PC-3 (cell line): ENCODE measurements around the gene BRCC3. TPM values are rescaled to one million over a fixed set of nuclear protein-coding genes. Genes with fewer than 3 reads are reported as not detected.

Experiments
- ATAC-seq: fragments of 200-7000 bp; cut with Tn5 transposase; 2 replicates; pipeline ENCODE4 v1.9.1; 2020; ENCODE audit warnings: mild to moderate bottlenecking, moderate library complexity
- BruUV-seq: library from RNA; stranded (reverse); fragments of 400-500 nt; replicated peaks from 2 replicates; lab custom pipeline; 2021; lab: Mats Ljungman, UMichigan
- CTCF ChIA-PET: fragments of 300-600 bp; sonication (Branson Sonifier 250); formaldehyde crosslinking; loops from one replicate; lab custom pipeline; 2022; ENCODE audit warnings: antibody characterized with exemption; lab: Charles Lee
- POLR2A ChIA-PET: fragments of 300-600 bp; sonication (Branson Sonifier 250); formaldehyde crosslinking; loops from one replicate; lab custom pipeline; 2022; ENCODE audit warnings: antibody characterized with exemption; ENCODE audit not compliant: unreplicated experiment; lab: Charles Lee
- DNase-seq: peaks from one replicate; pipeline ENCODE4 v3.0.0-alpha.2; 2015
- H2AFZ ChIP-seq: fragments of 300-600 bp; sonication (generic); 2 replicates; pipeline ENCODE4 v1.6.0; 2016; ENCODE audit warnings: antibody characterized with exemption, low read length
- H3F3A ChIP-seq: fragments of 300-600 bp; sonication (generic); one replicate; pipeline ENCODE4 v1.6.0; 2017; ENCODE audit warnings: antibody characterized with exemption, low read length, control low read depth, mild to moderate bottlenecking; ENCODE audit not compliant: unreplicated experiment
- H3K27ac ChIP-seq: fragments of 300-600 bp; sonication (generic); 2 replicates; pipeline ENCODE4 v1.5.1; 2016; ENCODE audit warnings: mild to moderate bottlenecking, low read length
- H3K27me3 ChIP-seq: fragments of 300-600 bp; sonication (generic); 2 replicates; pipeline ENCODE4 v1.6.1; 2016; ENCODE audit warnings: low read length, mixed read lengths
- H3K36me3 ChIP-seq: fragments of 300-600 bp; sonication (generic); 2 replicates; pipeline ENCODE4 v1.6.1; 2016; ENCODE audit warnings: low read depth, mixed run types, low read length, mixed read lengths
- H3K4me1 ChIP-seq: fragments of 300-600 bp; sonication (generic); 2 replicates; pipeline ENCODE4 v1.5.1; 2016; ENCODE audit warnings: low read length; ENCODE audit not compliant: insufficient read depth
- H3K4me2 ChIP-seq: fragments of 300-600 bp; sonication (generic); 2 replicates; pipeline ENCODE4 v1.6.0; 2016; ENCODE audit warnings: low read length
- H3K4me3 ChIP-seq: fragments of 300-600 bp; sonication (generic); 2 replicates; pipeline ENCODE4 v1.5.1; 2016; ENCODE audit warnings: mild to moderate bottlenecking, low read length, mixed read lengths
- H3K79me2 ChIP-seq: fragments of 300-600 bp; sonication (generic); 2 replicates; pipeline ENCODE4 v1.6.1; 2017; ENCODE audit warnings: low read length, mixed read lengths
- H3K9ac ChIP-seq: fragments of 300-600 bp; sonication (generic); 2 replicates; pipeline ENCODE4 v1.6.0; 2016; ENCODE audit warnings: mild to moderate bottlenecking, low read length
- H3K9me2 ChIP-seq: fragments of 300-600 bp; sonication (generic); replicated peaks from 2 replicates; pipeline ENCODE4 v1.6.1; 2016; ENCODE audit warnings: mixed run types, low read length, mixed read lengths
- H3K9me3 ChIP-seq: fragments of 300-600 bp; sonication (generic); 2 replicates; pipeline ENCODE4 v1.6.1; 2016; ENCODE audit warnings: low read length, mixed read lengths
- H4K20me1 ChIP-seq: fragments of 300-600 bp; sonication (generic); 2 replicates; pipeline ENCODE4 v1.6.1; 2016; ENCODE audit warnings: low read length, mixed read lengths
- CTCF ChIP-seq: fragments of 300-600 bp; sonication (generic); conservative IDR thresholded peaks from 2 replicates; pipeline ENCODE4 v1.5.1; 2017; ENCODE audit warnings: antibody characterized with exemption, low read depth, mild to moderate bottlenecking, low read length
- EZH2 ChIP-seq: fragments of 300-600 bp; sonication (generic); IDR thresholded peaks from one replicate; pipeline ENCODE4 v1.6.1; 2017; ENCODE audit warnings: antibody characterized with exemption, mild to moderate bottlenecking, low read length; ENCODE audit not compliant: unreplicated experiment
- EZH2phosphoT487 ChIP-seq: fragments of 300-600 bp; sonication (generic); IDR thresholded peaks from 2 replicates; pipeline ENCODE4 v1.6.1; 2018; ENCODE audit warnings: mild to moderate bottlenecking, antibody characterized with exemption, low read length, borderline replicate concordance
- intact Hi-C: fragments of 100-400 bp; cut with micrococcal nuclease; formaldehyde crosslinking; loops from 2 replicates; pipeline ENCODE4 v1.9.0; 2023
- total RNA-seq: library from RNA; depleted of rRNA; stranded (reverse); fragments of >200 nt; gene quantifications from 2 replicates; pipeline ENCODE4 v1.2.3, GENCODE V29; 2014

The BRCC3 gene
- total RNA-seq, 1 experiment from 2014 or later = 19.7 TPM

- POLR2A ChIA-PET = no interaction called here
Measured at GRCh38 chrX:155048977-155049619, 22.2 kb upstream of the BRCC3 start.

GRCh38 chrX:155052738-155053498 lies 18.4 kb upstream of the BRCC3 start:
- no peaks in the 10 kb centered on the region; the same call in 1 of the 2 replicates for H3K36me3 ChIP-seq
- TF ChIP-seq CTCF (no peak), EZH2phosphoT487 (no peak), EZH2 (no peak)
- no peak overlapping the region for H3K4me3 ChIP-seq
- H4K20me1 ChIP-seq = no peaks in the 10 kb centered on the region
- H3F3A ChIP-seq = no peaks in the 10 kb centered on the region
- intact Hi-C loops = loop anchor here (10.0 kb wide), 1 partner anchor 138 kb away; no protein-coding TSS in a partner anchor
- CTCF ChIA-PET = no interaction called here
- no TSS peak for BruUV-seq
- H3K9me2 ChIP-seq = no peaks in the 10 kb centered on the region
- H3K4me1 ChIP-seq = no peaks in the 10 kb centered on the region
- H3K79me2 ChIP-seq = no peaks in the 10 kb centered on the region
- H3K4me2 ChIP-seq = no peak overlapping the region
- DNase-seq (no peak), ATAC-seq (peak; percentile 40)
- no peaks in the 10 kb centered on the region for H3K27me3 ChIP-seq
- no peak overlapping the region for H3K27ac ChIP-seq
- H2AFZ ChIP-seq = no peak overlapping the region
- H3K9ac ChIP-seq = no peak overlapping the region
- POLR2A ChIA-PET = no interaction called here
- H3K9me3 ChIP-seq = no peaks in the 10 kb centered on the region

More at GRCh38 chrX:155048977-155049619, 22.2 kb upstream of the BRCC3 start:
- Histone ChIP-seq H3F3A (no peaks in the 10 kb centered on the region), H4K20me1 (no peaks in the 10 kb centered on the region), H3K9me2 (no peaks in the 10 kb centered on the region), H3K4me1 (no peaks in the 10 kb centered on the region), H3K36me3 (no peaks in the 10 kb centered on the region), H3K9ac (no peak overlapping the region), H3K9me3 (no peaks in the 10 kb centered on the region), H3K79me2 (0 out of 2 replicates have a peak, but pooled peaks cover 2% of the 10 kb centered on the region), H3K4me2 (no peak overlapping the region), H2AFZ (no peak overlapping the region), H3K27me3 (no peaks in the 10 kb centered on the region), H3K4me3 (no peak overlapping the region), H3K27ac (no peak overlapping the region)
- BruUV-seq = no TSS peak
- DNase-seq = peak; percentile 57
- CTCF ChIA-PET = interaction anchor here (0.6 to 0.9 kb wide), 2 partner anchors 22 to 88 kb away, joined by 3 read pairs; partner anchors contain the start of gene FUNDC2
- intact Hi-C loops = no loop called here
- ATAC-seq = peak; percentile 45; the same call in 1 of the 2 replicates
- no peak for TF ChIP-seq EZH2
- TF ChIP-seq CTCF = peak; percentile 77
- TF ChIP-seq EZH2phosphoT487 = no peak

GRCh38 chrX:155053656-155054055 lies 17.7 kb upstream of the BRCC3 start:
- H2AFZ ChIP-seq = no peak overlapping the region
- H3F3A ChIP-seq = no peaks in the 10 kb centered on the region
- DNase-seq = no peak
- no peaks in the 10 kb centered on the region for H3K79me2 ChIP-seq
- TF ChIP-seq EZH2phosphoT487 (no peak), EZH2 (no peak), CTCF (no peak)
- no peak for ATAC-seq
- H3K9me2 ChIP-seq = no peaks in the 10 kb centered on the region
- ChIA-PET CTCF (no interaction called here), POLR2A (no interaction called here)
- H3K4me2 ChIP-seq = no peak overlapping the region
- no peaks in the 10 kb centered on the region for H3K9me3 ChIP-seq
- no peak overlapping the region for H3K27ac ChIP-seq
- no peak overlapping the region for H3K9ac ChIP-seq
- no peaks in the 10 kb centered on the region; the same call in 1 of the 2 replicates for H3K36me3 ChIP-seq
- no peaks in the 10 kb centered on the region for H3K4me1 ChIP-seq
- intact Hi-C loops = loop anchor here (10.0 kb wide), 1 partner anchor 139 kb away; no protein-coding TSS in a partner anchor
- BruUV-seq = no TSS peak
- H3K4me3 ChIP-seq = no peak overlapping the region
- no peaks in the 10 kb centered on the region for H4K20me1 ChIP-seq
- H3K27me3 ChIP-seq = no peaks in the 10 kb centered on the region
